ENCODE results near the gene ASPDH.

The ASPDH gene

GRCh38 chr19:50496189-50497021 lies 17.3 kb downstream of the ASPDH start:
- DNase-seq (ENCODE audit: low spot score), result no peak

- DNase-seq (ENCODE audit: low spot score), result no peak
These were observed 18.6 kb downstream of the ASPDH start for GRCh38 chr19:50495020-50495531.

GRCh38 chr19:50494186-50495019 lies 19.3 kb downstream of the ASPDH start:
- no peak for DNase-seq (ENCODE audit: low spot score)

- no peak for DNase-seq (ENCODE audit: low spot score)
These were observed 20.5 kb downstream of the ASPDH start for GRCh38 chr19:50493171-50493570.

GRCh38 chr19:50492303-50493052 lies 21.2 kb downstream of the ASPDH start:
- DNase-seq (ENCODE audit: low spot score), result no peak

GRCh38 chr19:50490991-50491472 lies 22.7 kb downstream of the ASPDH start:
- DNase-seq (ENCODE audit: low spot score), result no peak

GRCh38 chr19:50490411-50490811 lies 23.3 kb downstream of the ASPDH start:
- DNase-seq (ENCODE audit: low spot score), result no peak

- no peak for DNase-seq (ENCODE audit: low spot score)
These were observed 24.2 kb downstream of the ASPDH start for GRCh38 chr19:50489461-50490011.

GRCh38 chr19:50488389-50489194 lies 25.1 kb downstream of the ASPDH start:
- no peak for DNase-seq (ENCODE audit: low spot score)

GRCh38 chr19:50486823-50487515 lies 26.7 kb downstream of the ASPDH start:
- DNase-seq (ENCODE audit: low spot score), result no peak

- DNase-seq (ENCODE audit: low spot score), result no peak
These were observed 28.3 kb downstream of the ASPDH start for GRCh38 chr19:50485284-50485955.

GRCh38 chr19:50482916-50483315 lies 30.8 kb downstream of the ASPDH start:
- no peak for DNase-seq (ENCODE audit: low spot score)

- no peak for DNase-seq (ENCODE audit: low spot score)
These were observed 31.4 kb downstream of the ASPDH start for GRCh38 chr19:50482271-50482855.

GRCh38 chr19:50481351-50482149 lies 32.2 kb downstream of the ASPDH start:
- DNase-seq (ENCODE audit: low spot score), result no peak

GRCh38 chr19:50480281-50481111 lies 33.2 kb downstream of the ASPDH start:
- no peak for DNase-seq (ENCODE audit: low spot score)

GRCh38 chr19:50479761-50480251 lies 33.9 kb downstream of the ASPDH start:
- DNase-seq (ENCODE audit: low spot score), result no peak
